Ishikawa (cell line): Measurements from ENCODE around the gene TREH.

Experiments used
- CEBPB ChIP-seq: IDR thresholded peaks from 2 replicates; pipeline ENCODE4 v1.6.1; 2012
- CREB1 ChIP-seq: IDR thresholded peaks from 2 replicates; pipeline ENCODE4 v1.6.1; 2012; ENCODE audit warnings: low read depth
- EGR1 ChIP-seq: IDR thresholded peaks from 2 replicates; pipeline ENCODE4 v1.6.1; 2012
- EP300 ChIP-seq: IDR thresholded peaks from 2 replicates; pipeline ENCODE4 v1.6.1; 2012; ENCODE audit warnings: borderline replicate concordance
- MAX ChIP-seq: IDR thresholded peaks from 2 replicates; pipeline ENCODE4 v1.6.1; 2012
- NFIC ChIP-seq: IDR thresholded peaks from 2 replicates; pipeline ENCODE4 v1.6.1; 2012
- REST ChIP-seq: IDR thresholded peaks from 2 replicates; pipeline ENCODE4 v1.6.1; 2012; ENCODE audit warnings: low read depth, mild to moderate bottlenecking
- USF1 ChIP-seq: IDR thresholded peaks from 2 replicates; pipeline ENCODE4 v1.6.1; 2012
- YY1 ChIP-seq: IDR thresholded peaks from 2 replicates; pipeline ENCODE4 v1.6.1; 2012; ENCODE audit warnings: low read depth

GRCh38 chr11:118623269-118623655 is 56.2 kb downstream of the TREH start:
- TF ChIP-seq YY1 (no peak), CREB1 (no peak), NFIC (peak; percentile 88), CEBPB (no peak), EGR1 (no peak), MAX (no peak), EP300 (no peak), REST (no peak), USF1 (no peak)
